GM12874 (cell line): Measurements from ENCODE around the gene GRAP2.
A peak's percentile ranks its signal among the peaks of the same experiment; 100 is the strongest.

Experiments used
- TF ChIP-seq, protein P1 (sequence below): IDR thresholded peaks from 2 replicates; pipeline ENCODE4 v1.5.1; 2011; ENCODE audit warnings: low read depth, mild to moderate bottlenecking, control low read depth, low read length, moderate library complexity; ENCODE audit not compliant: insufficient read depth

GRAP2 gene

DNA sequence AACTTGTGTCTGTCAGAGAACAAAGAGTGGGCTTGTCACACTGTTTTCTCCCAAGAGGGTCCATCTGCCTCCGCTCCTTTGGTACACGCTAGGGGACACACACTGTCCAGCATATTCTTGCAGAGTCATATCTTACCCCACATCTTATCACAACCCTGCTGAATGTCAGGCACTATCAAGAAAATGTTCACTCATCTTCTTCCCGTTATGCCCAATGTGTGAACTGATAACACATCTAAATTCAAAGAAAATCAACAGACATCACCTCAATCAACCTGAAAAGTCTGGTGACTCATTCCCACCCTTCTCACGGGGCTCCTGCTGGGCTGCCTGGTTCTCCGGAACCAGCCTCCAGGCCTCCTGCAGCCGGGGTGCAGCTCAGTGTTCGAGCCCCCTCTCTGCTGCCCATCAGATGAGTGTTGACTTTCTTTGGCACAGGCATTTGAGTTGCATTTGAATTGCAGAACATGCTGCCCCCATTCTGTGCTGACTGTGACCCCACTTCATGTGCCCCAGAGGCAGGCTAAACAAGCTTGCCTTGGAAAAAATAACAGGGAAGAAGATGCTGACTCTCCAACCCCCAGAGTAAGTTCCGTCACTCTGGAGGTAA is 19.4 kb downstream of the GRAP2 start:
- TF ChIP-seq, protein P1, sequence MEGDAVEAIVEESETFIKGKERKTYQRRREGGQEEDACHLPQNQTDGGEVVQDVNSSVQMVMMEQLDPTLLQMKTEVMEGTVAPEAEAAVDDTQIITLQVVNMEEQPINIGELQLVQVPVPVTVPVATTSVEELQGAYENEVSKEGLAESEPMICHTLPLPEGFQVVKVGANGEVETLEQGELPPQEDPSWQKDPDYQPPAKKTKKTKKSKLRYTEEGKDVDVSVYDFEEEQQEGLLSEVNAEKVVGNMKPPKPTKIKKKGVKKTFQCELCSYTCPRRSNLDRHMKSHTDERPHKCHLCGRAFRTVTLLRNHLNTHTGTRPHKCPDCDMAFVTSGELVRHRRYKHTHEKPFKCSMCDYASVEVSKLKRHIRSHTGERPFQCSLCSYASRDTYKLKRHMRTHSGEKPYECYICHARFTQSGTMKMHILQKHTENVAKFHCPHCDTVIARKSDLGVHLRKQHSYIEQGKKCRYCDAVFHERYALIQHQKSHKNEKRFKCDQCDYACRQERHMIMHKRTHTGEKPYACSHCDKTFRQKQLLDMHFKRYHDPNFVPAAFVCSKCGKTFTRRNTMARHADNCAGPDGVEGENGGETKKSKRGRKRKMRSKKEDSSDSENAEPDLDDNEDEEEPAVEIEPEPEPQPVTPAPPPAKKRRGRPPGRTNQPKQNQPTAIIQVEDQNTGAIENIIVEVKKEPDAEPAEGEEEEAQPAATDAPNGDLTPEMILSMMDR = no peak

DNA sequence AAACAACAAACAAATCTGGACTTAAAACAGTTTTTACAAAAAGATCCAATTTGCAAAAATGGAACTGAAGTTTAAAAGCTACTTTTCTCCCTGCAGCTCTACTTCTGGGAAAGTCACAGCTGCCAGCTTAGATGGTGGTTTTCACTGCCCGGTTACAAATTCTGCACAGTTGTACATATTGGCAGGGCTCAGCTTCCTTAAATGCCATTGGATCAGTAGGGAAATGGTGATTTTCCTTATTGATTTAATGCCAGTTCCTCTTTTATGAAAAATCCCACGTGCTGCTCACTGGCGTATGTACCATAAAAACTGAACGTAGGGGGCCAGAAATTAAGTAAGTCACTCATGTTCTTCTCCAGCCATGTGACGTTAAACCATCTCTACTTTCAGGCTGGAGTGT is 22.8 kb downstream of the GRAP2 start:
- TF ChIP-seq, protein P1 = no peak

DNA sequence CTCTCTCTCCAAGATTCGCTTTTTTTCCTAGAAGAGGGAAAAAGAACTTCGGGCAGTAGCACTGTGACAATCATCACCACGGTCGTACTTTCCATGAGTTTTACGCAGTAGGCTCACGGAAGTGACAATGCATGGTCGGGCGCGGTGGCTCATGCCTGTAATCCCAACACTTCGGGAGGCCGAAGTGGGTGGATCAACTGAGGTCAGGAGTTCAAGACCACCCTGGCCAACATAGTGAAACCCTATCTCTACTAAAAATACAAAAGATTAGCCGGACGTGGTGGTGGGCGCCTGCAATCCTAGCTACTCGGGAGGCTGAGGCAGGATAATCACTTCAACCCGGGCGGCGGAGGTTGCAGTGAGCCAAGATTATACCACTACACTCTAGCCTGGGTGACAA is 23.4 kb downstream of the GRAP2 start:
- TF ChIP-seq, protein P1 = no peak

DNA sequence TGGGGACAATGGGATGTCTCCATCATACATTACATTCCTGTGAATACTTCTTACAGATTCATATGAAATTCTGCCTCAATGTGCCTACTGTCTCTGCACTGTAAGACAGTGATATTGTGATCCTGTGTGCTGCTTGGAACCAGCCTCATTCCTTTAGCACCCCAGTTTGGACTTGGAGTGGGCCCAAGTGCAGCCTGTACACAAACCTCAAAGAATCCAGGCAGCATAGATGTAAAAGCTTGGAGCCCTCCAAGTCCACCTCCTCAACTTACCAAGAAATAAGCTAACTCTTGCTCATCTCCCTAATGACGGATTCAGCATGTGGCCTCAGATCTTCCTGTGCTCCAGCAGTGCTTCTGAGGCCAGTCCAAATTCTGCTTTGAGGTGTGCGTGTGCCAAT is 24.4 kb downstream of the GRAP2 start:
- TF ChIP-seq, protein P1 = no peak

DNA sequence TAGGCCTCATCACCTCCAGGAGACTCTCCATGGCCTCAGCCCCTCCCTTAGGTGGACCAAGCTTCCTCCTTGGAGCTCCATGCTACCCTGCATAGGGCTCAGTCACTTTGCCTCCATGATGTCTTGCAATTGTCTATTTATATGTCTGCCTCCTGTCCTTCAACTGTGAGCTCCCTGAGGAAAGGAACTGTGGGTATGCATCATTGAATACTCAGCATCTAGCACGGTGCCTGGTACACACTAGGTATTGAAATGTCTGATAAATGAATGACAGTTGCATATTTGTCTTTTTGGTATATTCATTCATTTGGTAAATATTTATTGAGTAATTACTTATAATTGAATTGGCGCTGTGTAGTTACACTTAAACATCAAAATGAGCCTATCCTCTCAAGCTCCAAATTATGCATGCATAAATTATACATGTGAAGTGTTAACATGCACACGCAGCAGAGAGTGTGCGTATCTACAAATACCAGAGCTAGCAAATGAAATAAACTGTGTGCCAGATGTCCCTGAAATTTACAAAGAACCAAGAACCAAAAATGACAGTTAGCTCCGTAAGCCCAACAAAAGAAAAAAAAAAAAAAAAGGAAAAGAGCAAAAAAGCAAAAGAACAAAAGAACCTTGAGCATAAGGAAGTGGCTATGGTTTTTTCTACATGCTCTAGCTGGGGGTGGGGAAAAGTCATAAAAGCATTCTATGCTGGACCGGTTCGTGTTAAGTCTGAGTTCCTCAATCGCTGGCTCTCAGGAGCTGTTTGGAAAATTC is 25.2 kb downstream of the GRAP2 start:
- TF ChIP-seq, protein P1 = no peak

DNA sequence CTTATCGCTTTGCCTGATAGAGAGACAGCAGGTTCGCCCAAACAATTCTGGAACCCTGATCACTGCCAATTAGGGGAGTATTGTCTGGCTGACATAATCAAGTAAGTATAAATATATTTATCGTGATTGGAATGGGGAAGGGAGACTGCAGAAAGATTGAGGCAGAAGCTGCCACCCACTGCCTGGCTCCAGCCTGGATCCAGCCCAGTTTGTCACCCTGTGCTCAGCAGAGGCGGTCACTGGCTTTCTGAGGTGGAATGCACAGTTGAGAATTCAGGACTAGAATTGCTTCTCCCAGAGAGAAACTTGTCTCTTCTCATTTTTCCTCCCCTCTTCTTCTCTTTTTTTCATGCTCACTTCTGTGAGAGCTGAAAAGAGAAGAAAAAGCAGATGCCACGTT is 25.9 kb downstream of the GRAP2 start:
- TF ChIP-seq, protein P1 = no peak

DNA sequence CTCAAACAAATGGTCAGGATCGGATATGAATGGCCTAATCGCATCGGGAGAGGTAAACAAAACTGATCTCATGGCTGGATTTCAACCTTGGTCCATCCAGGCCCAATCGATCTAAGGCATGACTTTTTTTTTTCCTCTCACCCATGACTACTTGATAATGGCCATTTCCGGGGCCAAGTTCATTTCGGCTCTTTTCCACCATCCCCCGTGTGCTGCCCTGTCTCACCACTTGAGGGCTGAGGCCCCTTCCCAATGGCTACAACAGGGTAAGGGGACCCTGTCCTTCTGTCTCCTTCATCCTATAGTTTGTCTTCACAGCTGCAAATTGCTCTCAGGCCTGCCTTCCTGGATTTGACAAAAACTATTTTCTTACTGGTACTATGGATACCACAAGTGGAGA is 26.7 kb downstream of the GRAP2 start:
- TF ChIP-seq, protein P1 = peak; percentile 18; the same call in 1 of the 2 replicates
